NK-92 treated with Interleukin-12 subunit alpha and Interleukin-12 subunit beta, amount 100 ng/mL, for 24 hours (cell line): ENCODE results near the gene EGFLAM.

Experiments
- DNase-seq: peaks from one replicate; lab custom pipeline; 2025; lab: John Stamatoyannopoulos, UW

Gene EGFLAM

DNA sequence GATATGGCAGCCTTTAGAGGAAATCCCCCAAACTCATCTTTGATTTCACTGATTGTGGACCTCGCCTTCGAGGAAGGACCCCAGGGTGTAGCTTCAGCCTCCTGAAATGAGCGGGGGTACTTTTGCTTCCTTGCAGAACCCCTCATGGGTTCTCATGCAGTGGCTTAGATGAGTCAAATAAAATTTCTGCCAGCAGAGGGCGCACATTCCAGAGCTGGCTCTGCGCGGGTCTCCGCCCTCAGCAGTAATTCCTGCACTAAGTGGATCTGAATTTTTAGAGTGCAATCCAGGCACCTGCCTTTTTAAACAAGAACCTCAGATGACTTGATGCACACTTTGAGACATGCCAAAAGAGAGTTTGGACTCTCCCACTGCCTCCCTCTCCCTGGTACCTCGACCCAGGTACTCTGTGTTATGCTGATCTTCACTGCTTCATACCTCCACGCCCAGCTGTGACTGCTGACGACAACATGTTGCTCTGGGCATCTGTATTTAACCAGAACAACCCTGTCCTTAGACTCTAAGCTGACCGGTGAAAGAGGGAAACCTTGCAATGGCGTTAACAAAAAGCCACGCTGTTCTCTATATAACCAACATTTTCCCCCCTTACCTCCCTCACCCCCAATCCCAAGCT is 7.3 kb downstream of the EGFLAM start:
- DNase-seq = peak; percentile 28

DNA sequence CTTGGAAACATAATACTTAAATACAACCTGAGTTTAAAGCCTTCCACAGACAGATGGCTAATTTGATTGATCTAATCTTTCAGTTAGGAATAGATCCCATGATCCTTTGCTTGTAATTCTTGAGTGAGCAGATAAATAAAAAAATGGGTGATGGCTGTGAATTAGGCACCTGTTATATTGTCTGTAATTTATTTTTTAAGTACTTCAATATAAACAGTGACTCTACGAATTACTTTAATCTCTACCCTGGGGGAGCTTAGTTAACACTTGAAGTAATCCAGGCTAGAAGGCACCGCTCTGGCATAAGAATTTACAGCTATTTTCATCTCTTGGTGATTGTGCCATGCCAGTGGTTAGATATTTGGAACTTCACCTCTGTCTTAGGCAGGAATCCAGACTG is 9.0 kb downstream of the EGFLAM start:
- DNase-seq = no peak

- no peak for DNase-seq
Measured at GRCh38 chr5:38273626-38274025, 15.3 kb downstream of the EGFLAM start.

GRCh38 chr5:38274370-38274769 is 16.0 kb downstream of the EGFLAM start:
- no peak for DNase-seq

GRCh38 chr5:38284384-38284783 is 26.0 kb downstream of the EGFLAM start:
- no peak for DNase-seq

DNA sequence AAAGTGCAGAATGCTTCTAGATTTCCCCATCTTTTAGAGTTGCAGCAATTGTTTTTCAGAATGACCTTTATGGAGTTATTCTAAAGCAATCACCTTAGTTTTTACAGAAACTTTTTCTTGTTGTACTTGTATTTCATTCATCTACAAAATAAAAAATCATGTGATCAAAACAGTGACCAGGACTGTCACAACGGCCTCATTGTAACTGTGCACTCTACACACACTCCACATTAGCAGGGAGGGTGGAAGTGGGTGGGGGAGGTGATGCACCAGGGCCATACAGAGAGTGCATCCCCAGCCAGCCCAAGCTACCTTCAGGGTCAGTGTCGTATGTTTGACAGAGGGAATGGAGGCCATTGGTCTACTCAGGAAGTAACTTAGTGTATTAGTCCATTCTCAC is 26.9 kb downstream of the EGFLAM start:
- no peak for DNase-seq

- no peak for DNase-seq
Measured at GRCh38 chr5:38286002-38286401, 27.6 kb downstream of the EGFLAM start.

GRCh38 chr5:38287124-38287523 is 28.8 kb downstream of the EGFLAM start:
- no peak for DNase-seq

DNA sequence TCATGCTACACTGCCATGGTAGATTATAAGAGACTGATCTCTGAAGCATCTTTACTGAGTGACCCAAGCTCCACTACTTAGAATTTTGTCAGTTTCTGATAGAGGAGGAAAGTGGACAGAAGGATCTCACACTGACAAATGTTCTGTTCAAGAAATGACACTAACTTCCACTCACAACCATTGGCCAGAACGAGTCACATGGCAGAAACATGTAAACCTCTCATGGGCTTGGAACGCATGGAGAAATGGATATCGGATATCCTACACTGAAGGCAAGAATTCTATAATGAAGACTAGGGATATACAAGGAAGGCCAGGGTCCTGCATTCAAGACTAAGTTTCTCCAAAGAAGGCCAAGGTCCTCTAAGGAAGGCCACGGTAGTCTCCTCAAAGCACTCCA is 31.1 kb downstream of the EGFLAM start:
- DNase-seq = no peak

DNA sequence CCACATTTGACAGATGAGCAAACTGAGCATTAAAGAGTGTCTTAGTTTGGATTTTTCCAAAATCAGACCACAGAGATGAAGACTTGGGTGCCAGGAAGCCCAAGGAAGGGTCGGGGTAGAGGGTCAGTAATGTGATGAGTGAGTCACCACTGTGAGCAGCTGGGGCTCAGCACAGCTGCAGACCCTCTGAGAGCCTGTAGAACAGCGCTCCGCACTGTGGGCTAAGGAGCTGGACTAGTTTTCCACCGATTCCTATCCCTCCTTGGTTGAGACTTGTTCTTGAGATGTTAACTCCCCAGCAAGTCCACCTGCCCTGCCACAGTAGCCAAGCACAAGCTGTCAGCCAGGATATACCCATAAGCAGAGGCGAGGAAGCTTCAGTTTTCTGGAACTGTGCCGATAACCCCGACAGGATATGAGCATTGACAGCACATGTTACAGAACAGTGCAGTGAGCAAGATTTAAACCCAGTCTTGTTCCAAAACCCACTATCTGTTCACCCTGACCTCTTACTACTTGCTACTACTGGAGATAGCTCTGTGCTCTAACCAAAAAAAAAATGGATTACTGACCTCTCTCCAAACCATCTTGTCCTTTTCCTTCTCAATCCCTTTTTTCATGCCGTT is 31.8 kb downstream of the EGFLAM start:
- no peak for DNase-seq

DNA sequence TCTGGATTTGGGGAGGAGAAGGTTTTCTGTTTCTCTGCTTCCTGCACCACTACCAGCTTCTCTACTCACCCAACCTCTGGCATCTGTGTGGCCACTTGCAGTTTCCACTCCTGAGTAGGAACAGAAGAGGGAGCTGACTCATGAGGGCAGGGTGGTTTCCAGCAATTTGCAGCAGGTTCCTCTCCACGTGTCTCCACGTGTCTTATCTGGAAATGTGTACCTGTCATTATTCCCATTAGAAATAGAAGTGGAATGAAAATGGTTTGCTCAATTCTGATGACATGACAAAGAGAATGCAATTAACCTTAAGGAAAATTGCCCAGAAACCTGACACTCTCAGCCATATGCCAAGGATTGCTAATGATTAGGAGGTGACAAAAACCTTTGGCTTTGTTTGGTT is 33.0 kb downstream of the EGFLAM start:
- no peak for DNase-seq

DNA sequence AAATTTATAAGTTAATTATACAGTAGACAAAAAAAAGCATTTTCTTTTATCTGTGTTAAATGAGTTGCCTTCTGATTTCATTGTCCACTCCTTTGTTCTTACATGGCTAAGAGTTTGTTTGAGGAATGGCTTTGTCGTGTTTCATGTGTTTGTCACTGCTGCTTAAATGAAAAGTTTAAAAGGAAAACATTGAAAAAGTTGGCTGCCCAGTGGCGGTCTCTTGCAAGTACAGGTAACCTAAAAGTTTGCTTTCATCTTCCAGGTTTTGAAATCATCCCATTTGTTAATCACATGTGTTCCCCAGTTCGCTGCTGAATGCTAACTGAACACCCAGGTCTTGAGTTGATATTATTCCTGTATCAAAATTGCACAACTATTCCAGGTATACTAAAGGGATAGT is 33.9 kb downstream of the EGFLAM start:
- no peak for DNase-seq

GRCh38 chr5:38295751-38296150 is 37.4 kb downstream of the EGFLAM start:
- DNase-seq = no peak

- DNase-seq = no peak
Measured at GRCh38 chr5:38297830-38298608, 39.7 kb downstream of the EGFLAM start.

DNA sequence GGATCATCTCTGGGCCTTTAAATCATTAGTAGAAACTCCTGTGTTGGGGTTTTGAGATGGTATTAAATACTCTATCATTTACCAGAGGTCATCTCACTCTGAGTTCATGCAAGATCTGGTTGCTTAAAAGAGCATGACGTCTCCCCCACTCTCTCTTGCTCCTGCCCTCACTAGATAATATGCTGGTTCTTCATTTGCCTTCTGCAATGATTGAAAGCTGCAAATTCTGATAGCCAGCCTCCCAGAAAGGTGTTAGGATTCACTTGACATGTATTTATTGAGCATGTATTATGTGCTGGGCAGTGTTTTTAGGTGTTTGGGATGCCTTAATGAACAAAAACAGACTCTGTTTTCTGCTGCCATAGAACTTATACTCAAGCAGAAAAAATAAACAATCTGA is 41.2 kb downstream of the EGFLAM start:
- no peak for DNase-seq

GRCh38 chr5:38305148-38305547 is 46.8 kb downstream of the EGFLAM start:
- DNase-seq = no peak

GRCh38 chr5:38307845-38308244 is 49.5 kb downstream of the EGFLAM start:
- DNase-seq = no peak

GRCh38 chr5:38316544-38317224 is 58.3 kb downstream of the EGFLAM start:
- DNase-seq = no peak

DNA sequence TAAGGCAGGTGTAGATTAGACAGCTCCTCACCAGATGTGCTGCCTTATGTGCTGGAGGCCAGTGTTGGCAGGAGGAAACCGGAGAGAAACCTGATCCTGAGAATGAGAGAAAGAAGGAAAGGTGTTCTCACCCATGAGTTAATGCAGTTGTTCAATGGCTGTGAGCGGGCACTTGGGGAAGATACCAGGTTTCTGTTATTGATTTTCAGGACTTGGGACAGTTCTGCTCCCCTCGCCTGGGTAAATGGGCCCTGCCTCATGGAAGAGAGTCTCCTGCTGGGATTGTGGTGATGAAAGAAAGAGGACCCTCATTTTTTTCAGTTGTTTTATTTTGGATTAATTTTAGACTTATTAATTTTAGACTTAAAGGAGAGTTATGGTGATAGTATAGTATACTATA is 59.5 kb downstream of the EGFLAM start:
- no peak for DNase-seq

DNA sequence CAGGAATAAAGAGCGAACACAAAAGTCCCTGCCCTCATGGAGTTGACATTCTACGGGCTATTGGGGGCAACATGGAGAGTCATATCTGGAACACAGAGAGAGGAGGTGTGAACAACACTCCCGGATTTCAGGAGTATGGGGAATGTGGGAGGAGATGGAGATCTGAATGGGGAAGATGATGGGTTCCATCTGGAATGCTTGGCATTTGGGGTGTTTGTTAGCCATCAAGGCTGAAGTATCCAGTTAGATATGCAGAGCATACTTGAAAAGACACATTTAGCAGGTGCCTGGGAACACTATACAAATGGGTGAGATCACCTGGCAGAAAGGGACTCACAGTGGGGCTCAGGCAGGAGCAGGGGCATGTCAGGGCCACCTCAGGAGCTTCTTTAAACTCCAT is 61.1 kb downstream of the EGFLAM start:
- DNase-seq = no peak

- DNase-seq = no peak
Measured at GRCh38 chr5:38321978-38322377, 63.6 kb downstream of the EGFLAM start.

DNA sequence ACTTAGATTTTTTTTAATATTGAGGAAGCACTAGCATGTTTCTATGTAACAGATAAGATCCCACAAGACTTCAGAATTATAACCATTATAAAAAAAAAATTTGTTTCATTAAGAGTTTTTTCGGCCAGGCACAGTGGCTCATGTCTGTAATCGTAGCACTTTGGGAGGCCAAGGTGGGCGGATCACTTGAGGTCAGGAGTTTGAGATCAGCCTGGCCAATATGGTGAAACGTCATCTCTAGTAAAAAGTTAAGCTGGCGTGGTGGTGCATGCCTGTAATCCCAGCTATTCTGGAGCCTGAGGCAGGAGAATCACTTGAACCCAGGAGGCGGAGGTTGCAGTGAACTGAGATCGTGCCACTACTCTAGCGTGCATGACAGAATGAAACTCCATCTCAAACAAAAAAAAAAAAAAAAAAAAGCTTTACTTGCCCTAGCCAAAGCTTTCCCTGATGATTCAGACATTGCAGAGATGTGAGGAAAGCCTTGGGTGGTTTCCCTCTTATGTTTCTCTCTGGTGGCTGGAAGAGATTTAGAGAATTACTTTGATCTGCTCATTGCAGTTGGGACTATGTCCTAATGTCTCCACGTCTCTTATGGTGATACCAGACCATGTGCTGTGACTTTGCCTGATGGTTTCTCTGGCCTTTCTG is 65.4 kb downstream of the EGFLAM start:
- DNase-seq = no peak
